ENCODE measurements around the gene DIPK1B.

Gene DIPK1B

GRCh38 chr9:136673088-136673974 lies 39.0 kb upstream of the DIPK1B start:
- no peak for DNase-seq (ENCODE audit: low read depth)

GRCh38 chr9:136673975-136674785 lies 38.2 kb upstream of the DIPK1B start:
- no peak for DNase-seq (ENCODE audit: low read depth)

- DNase-seq (ENCODE audit: low read depth): no peak
These were observed 37.5 kb upstream of the DIPK1B start for GRCh38 chr9:136674786-136675349.

- DNase-seq (ENCODE audit: low read depth): no peak
These were observed 36.7 kb upstream of the DIPK1B start for GRCh38 chr9:136675477-136676296.

GRCh38 chr9:136676297-136676794 lies 36.0 kb upstream of the DIPK1B start:
- no peak for DNase-seq (ENCODE audit: low read depth)

- no peak for DNase-seq (ENCODE audit: low read depth)
These were observed 35.3 kb upstream of the DIPK1B start for GRCh38 chr9:136676920-136677686.

GRCh38 chr9:136678034-136678433 lies 34.3 kb upstream of the DIPK1B start:
- no peak for DNase-seq (ENCODE audit: low read depth)

GRCh38 chr9:136678624-136679023 lies 33.7 kb upstream of the DIPK1B start:
- no peak for DNase-seq (ENCODE audit: low read depth)

GRCh38 chr9:136679431-136679941 lies 32.9 kb upstream of the DIPK1B start:
- DNase-seq (ENCODE audit: low read depth): no peak

GRCh38 chr9:136681029-136681428 lies 31.3 kb upstream of the DIPK1B start:
- DNase-seq (ENCODE audit: low read depth): no peak

- DNase-seq (ENCODE audit: low read depth): no peak
These were observed 30.2 kb upstream of the DIPK1B start for GRCh38 chr9:136681945-136682699.

GRCh38 chr9:136682710-136683109 lies 29.7 kb upstream of the DIPK1B start:
- no peak for DNase-seq (ENCODE audit: low read depth)

GRCh38 chr9:136683173-136683745 lies 29.1 kb upstream of the DIPK1B start:
- no peak for DNase-seq (ENCODE audit: low read depth)

- no peak for DNase-seq (ENCODE audit: low read depth)
These were observed 28.6 kb upstream of the DIPK1B start for GRCh38 chr9:136683755-136684154.

GRCh38 chr9:136684339-136684738 lies 28.0 kb upstream of the DIPK1B start:
- DNase-seq (ENCODE audit: low read depth): no peak

GRCh38 chr9:136684799-136685198 lies 27.6 kb upstream of the DIPK1B start:
- no peak for DNase-seq (ENCODE audit: low read depth)

GRCh38 chr9:136685216-136685615 lies 27.2 kb upstream of the DIPK1B start:
- DNase-seq (ENCODE audit: low read depth): no peak

GRCh38 chr9:136685790-136686533 lies 26.4 kb upstream of the DIPK1B start:
- DNase-seq (ENCODE audit: low read depth): no peak

GRCh38 chr9:136686534-136686793 lies 25.9 kb upstream of the DIPK1B start:
- no peak for DNase-seq (ENCODE audit: low read depth)

Data from T-helper 22 cell (primary cell).